Panc1 (cell line): ENCODE results near the gene SASS6. TPM values are rescaled to one million over a fixed set of nuclear protein-coding genes. Genes with fewer than 3 reads are reported as not detected.

Experiments
- ATAC-seq: fragments of 200-7000 bp; cut with Tn5 transposase; 2 replicates; pipeline ENCODE4 v1.9.1; 2020; ENCODE audit warnings: mild to moderate bottlenecking, moderate library complexity
- BruUV-seq: library from RNA; stranded (reverse); fragments of 400-500 nt; replicated peaks from 2 replicates; lab custom pipeline; 2021; lab: Mats Ljungman, UMichigan
- CTCF ChIA-PET: fragments of 300-600 bp; sonication (Branson Sonifier 250); formaldehyde crosslinking; loops from one replicate; lab custom pipeline; 2022; ENCODE audit warnings: antibody characterized with exemption; lab: Charles Lee
- POLR2A ChIA-PET: fragments of 300-600 bp; sonication (Branson Sonifier 250); formaldehyde crosslinking; loops from one replicate; lab custom pipeline; 2022; ENCODE audit warnings: antibody characterized with exemption; lab: Charles Lee
- DNase-seq: peaks from one replicate; pipeline ENCODE4 v3.0.0-alpha.2; 2010; ENCODE audit warnings: low read depth, low spot score
- H3K27ac ChIP-seq: 2 replicates; pipeline ENCODE4 v1.5.1; 2011; ENCODE audit warnings: mild to moderate bottlenecking, low read length, inconsistent platforms
- H3K27me3 ChIP-seq: fragments of 200-500 bp; sonication (Bioruptor generic); 2 replicates; pipeline ENCODE4 v1.6.0; 2014; ENCODE audit warnings: low read length, inconsistent platforms; ENCODE audit not compliant: control insufficient read depth, insufficient read depth
- H3K36me3 ChIP-seq: fragments of 200-500 bp; sonication (Bioruptor generic); 2 replicates; pipeline ENCODE4 v1.5.1; 2014; ENCODE audit warnings: inconsistent platforms, mild to moderate bottlenecking, low read length, moderate library complexity; ENCODE audit not compliant: control insufficient read depth, insufficient read depth
- H3K4me1 ChIP-seq: 2 replicates; pipeline ENCODE4 v1.5.1; 2011; ENCODE audit warnings: inconsistent platforms, mild to moderate bottlenecking, low read length, moderate library complexity; ENCODE audit not compliant: control insufficient read depth, insufficient read depth
- H3K4me3 ChIP-seq, 2 experiments: 2 replicates each; pipeline ENCODE4 v1.5.1; 2011 to 2012; ENCODE audit warnings: low read depth in 2 of 2, low read length in 2 of 2, mild to moderate bottlenecking in 2 of 2, inconsistent platforms in 1 of 2, moderate library complexity in 1 of 2
- H3K9me3 ChIP-seq: fragments of 200-500 bp; sonication (Bioruptor generic); 2 replicates; pipeline ENCODE4 v1.5.1; 2014; ENCODE audit warnings: low read depth, mild to moderate bottlenecking, inconsistent platforms, low read length, moderate library complexity; ENCODE audit not compliant: control insufficient read depth, insufficient read depth
- POLR2AphosphoS5 ChIP-seq: IDR thresholded peaks from 2 replicates; pipeline ENCODE4 v1.6.1; 2012; ENCODE audit warnings: mild to moderate bottlenecking, low read depth, low read length, moderate library complexity
- SIN3A ChIP-seq: IDR thresholded peaks from 2 replicates; pipeline ENCODE4 v1.6.1; 2012; ENCODE audit warnings: low read depth, mild to moderate bottlenecking, low read length, moderate library complexity, borderline replicate concordance; ENCODE audit not compliant: insufficient read depth
- TCF7L2 ChIP-seq: IDR thresholded peaks from 2 replicates; pipeline ENCODE4 v1.6.1; 2011; ENCODE audit warnings: mild to moderate bottlenecking, low read depth, low read length, inconsistent platforms
- in situ Hi-C: cut with HindIII; loops from 2 replicates; pipeline ENCODE4 v1.10.0; 2016; ENCODE audit warnings: low sequenced_read_pairs, low pct_unique_long_range_greater_than_20kb
- intact Hi-C: fragments of 100-400 bp; cut with micrococcal nuclease; formaldehyde crosslinking; loops from one replicate; pipeline ENCODE4 v1.10.0; 2022; ENCODE audit not compliant: unreplicated experiment
- total RNA-seq: library from RNA; stranded (reverse); gene quantifications from one replicate; pipeline ENCODE4 v1.2.1, GENCODE V29; 2021; ENCODE audit not compliant: unreplicated experiment
- TF ChIP-seq, protein P1 (sequence below): fragments of 450-650 bp; IDR thresholded peaks from 2 replicates; pipeline ENCODE4 v1.5.1; 2017; ENCODE audit warnings: mild to moderate bottlenecking
- TF ChIP-seq, protein P2 (sequence below), 2 experiments: IDR thresholded peaks; 2 replicates each; pipeline ENCODE4 v1.6.1; 2011 to 2012; ENCODE audit warnings: low read depth in 2 of 2, control low read depth in 1 of 2, low read length in 1 of 2, mild to moderate bottlenecking in 1 of 2, moderate library complexity in 1 of 2; ENCODE audit not compliant: insufficient read depth in 1 of 2

Gene SASS6
- total RNA-seq, 1 experiment from 2014 or later = 6.2 TPM

DNA sequence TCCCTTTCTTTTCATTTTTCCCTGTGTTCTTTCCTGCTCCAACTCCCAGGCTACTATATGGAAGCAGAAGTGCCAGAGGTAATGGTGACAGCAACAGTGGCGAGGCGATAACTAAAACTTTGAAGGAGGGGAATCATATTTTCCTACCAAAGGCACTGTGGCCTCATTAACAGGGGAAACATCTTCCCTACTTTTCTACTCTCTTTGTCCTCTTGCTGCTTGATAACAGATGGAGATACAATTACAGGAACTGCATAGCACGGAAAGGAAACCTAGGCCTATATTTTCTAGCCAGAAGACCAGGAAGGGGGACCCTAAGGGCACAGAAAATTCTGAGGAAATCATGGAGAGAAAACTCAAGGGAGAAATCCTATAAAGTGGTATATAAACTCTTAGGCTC, 42.3 kb downstream of the SASS6 start:
- POLR2A ChIA-PET = no interaction called here
- ATAC-seq (no peak), DNase-seq (no peak)
- intact Hi-C loops = no loop called here
- Histone ChIP-seq H3K27me3 (no peaks in the 10 kb centered on the region), H3K9me3 (no peaks in the 10 kb centered on the region), H3K36me3 (no peaks in the 10 kb centered on the region; the same call in 1 of the 2 replicates), H3K4me1 (no peaks in the 10 kb centered on the region), H3K4me3 (no peak overlapping the region), H3K27ac (no peak overlapping the region)
- CTCF ChIA-PET = no interaction called here
- TF ChIP-seq, protein P1, sequence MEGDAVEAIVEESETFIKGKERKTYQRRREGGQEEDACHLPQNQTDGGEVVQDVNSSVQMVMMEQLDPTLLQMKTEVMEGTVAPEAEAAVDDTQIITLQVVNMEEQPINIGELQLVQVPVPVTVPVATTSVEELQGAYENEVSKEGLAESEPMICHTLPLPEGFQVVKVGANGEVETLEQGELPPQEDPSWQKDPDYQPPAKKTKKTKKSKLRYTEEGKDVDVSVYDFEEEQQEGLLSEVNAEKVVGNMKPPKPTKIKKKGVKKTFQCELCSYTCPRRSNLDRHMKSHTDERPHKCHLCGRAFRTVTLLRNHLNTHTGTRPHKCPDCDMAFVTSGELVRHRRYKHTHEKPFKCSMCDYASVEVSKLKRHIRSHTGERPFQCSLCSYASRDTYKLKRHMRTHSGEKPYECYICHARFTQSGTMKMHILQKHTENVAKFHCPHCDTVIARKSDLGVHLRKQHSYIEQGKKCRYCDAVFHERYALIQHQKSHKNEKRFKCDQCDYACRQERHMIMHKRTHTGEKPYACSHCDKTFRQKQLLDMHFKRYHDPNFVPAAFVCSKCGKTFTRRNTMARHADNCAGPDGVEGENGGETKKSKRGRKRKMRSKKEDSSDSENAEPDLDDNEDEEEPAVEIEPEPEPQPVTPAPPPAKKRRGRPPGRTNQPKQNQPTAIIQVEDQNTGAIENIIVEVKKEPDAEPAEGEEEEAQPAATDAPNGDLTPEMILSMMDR = no peak
- TF ChIP-seq TCF7L2 (no peak), POLR2AphosphoS5 (no peak), SIN3A (no peak)
- TF ChIP-seq, protein P2, sequence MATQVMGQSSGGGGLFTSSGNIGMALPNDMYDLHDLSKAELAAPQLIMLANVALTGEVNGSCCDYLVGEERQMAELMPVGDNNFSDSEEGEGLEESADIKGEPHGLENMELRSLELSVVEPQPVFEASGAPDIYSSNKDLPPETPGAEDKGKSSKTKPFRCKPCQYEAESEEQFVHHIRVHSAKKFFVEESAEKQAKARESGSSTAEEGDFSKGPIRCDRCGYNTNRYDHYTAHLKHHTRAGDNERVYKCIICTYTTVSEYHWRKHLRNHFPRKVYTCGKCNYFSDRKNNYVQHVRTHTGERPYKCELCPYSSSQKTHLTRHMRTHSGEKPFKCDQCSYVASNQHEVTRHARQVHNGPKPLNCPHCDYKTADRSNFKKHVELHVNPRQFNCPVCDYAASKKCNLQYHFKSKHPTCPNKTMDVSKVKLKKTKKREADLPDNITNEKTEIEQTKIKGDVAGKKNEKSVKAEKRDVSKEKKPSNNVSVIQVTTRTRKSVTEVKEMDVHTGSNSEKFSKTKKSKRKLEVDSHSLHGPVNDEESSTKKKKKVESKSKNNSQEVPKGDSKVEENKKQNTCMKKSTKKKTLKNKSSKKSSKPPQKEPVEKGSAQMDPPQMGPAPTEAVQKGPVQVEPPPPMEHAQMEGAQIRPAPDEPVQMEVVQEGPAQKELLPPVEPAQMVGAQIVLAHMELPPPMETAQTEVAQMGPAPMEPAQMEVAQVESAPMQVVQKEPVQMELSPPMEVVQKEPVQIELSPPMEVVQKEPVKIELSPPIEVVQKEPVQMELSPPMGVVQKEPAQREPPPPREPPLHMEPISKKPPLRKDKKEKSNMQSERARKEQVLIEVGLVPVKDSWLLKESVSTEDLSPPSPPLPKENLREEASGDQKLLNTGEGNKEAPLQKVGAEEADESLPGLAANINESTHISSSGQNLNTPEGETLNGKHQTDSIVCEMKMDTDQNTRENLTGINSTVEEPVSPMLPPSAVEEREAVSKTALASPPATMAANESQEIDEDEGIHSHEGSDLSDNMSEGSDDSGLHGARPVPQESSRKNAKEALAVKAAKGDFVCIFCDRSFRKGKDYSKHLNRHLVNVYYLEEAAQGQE (IDR thresholded peaks at IDR 0.05; ENCODE audit: insufficient read depth in 1 of 2, low read depth in 2 of 2, low read length in 1 of 2) = no peak
- no TSS peak for BruUV-seq
- in situ Hi-C loops = no loop called here

DNA sequence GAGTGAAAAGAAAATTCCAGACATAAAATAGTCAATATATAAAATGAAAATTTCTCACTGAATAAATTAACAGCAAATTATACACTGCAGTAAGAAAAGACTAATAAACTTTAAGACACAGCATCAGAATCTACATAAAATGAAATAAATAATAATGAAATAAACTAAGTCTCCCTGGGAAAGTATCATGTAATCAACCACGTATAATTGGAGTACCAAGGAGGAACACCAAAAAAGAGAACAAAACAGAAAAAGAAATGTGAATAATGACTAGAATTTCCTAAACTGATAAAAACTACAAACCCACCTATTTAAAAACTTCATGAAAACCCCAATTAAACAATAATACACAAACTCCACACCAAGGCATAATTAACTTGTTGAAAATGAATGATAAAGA, 43.6 kb downstream of the SASS6 start:
- TF ChIP-seq, protein P1 = no peak
- TF ChIP-seq SIN3A (no peak), TCF7L2 (no peak), POLR2AphosphoS5 (no peak)
- TF ChIP-seq, protein P2 (IDR thresholded peaks at IDR 0.05; ENCODE audit: insufficient read depth in 1 of 2, low read depth in 2 of 2, low read length in 1 of 2) = no peak
- CTCF ChIA-PET = no interaction called here
- POLR2A ChIA-PET = no interaction called here
- no peak for ATAC-seq
- Histone ChIP-seq H3K9me3 (no peaks in the 10 kb centered on the region), H3K27me3 (no peaks in the 10 kb centered on the region), H3K36me3 (peaks cover 6% of the 10 kb centered on the region; the same call in 1 of the 2 replicates), H3K4me1 (no peaks in the 10 kb centered on the region), H3K27ac (no peak overlapping the region), H3K4me3 (no peak overlapping the region)
- intact Hi-C loops = no loop called here
- BruUV-seq = no TSS peak
- in situ Hi-C loops = no loop called here
- DNase-seq = no peak
